NCI-H345 treated with DMSO at 0.1 percent for 48 hours (cell line): Measurements from ENCODE around the gene CNBP.
A peak's percentile ranks its signal among the peaks of the same experiment; 100 is the strongest.
"Not testable (repeated sequence)": the region's sequence is repeated elsewhere in the genome, so short reads cannot be mapped to it uniquely, and the experiment has no call there.

ENCODE experiments used
- DNase-seq: peaks from one replicate; lab custom pipeline; 2025; ENCODE audit not compliant: unreplicated experiment; lab: John Stamatoyannopoulos, UW

Gene CNBP

GRCh38 chr3:129185783-129186182 lies 2.1 kb upstream of the CNBP start:
- DNase-seq = no peak

DNA sequence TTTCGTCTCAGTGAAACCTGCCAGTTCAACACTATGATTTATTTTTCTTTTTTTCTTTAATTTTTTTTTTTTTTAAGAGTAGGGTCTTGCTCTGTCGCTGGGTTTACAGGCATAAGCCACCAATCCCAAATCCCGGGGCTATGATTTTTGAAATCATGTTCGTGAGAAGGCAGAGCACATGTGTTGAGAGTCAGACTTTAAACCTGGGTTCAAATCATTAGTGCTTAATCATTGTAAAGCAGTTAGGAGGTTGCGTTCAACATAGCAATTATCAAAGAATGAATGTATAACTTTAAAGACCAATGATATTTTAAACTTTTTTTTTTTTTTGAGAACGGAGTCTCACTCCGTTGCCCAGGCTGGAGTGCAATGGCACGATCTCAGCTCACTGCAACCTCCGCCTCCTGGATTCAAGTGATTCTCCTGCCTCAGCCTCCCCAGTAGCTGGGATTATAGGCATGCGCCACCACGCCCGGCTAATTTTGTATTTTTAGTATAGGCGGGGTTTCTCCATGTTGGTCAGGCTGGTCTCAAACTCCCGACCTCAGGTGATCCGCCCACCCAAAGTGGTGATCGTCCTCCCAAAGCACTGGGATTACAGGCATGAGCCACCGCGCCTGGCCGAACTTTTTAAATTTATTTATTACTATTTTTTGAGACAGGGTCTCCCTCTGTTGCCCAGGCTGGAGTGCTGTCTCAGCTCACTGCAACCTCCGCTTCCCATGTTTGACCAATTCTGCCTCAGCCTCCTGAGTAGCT lies 1.3 kb upstream of the CNBP start:
- DNase-seq = not testable (repeated sequence)

GRCh38 chr3:129184396-129184657 lies 631 bp upstream of the CNBP start:
- no peak for DNase-seq

- DNase-seq = no peak
Measured at GRCh38 chr3:129182390-129183185, 1.1 kb downstream of the CNBP start.

DNA sequence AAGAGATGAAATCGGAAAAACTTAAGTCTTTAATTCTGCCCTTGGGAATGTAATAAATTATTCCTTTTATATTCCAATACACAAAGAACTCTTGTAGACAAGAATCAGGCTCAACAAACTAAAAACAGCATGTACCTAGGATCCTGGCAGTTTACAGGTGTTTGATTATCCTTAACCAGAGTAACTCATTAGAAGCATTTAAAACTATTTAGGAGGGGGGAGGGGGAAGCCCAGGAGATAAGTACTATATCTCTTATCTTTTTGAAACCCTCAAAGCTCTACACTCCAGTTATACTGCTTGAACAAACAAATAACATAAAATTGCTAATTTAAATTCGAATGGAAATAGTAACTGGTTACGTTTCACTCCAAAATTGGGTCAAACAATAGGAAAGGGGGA lies 1.9 kb downstream of the CNBP start:
- no peak for DNase-seq

DNA sequence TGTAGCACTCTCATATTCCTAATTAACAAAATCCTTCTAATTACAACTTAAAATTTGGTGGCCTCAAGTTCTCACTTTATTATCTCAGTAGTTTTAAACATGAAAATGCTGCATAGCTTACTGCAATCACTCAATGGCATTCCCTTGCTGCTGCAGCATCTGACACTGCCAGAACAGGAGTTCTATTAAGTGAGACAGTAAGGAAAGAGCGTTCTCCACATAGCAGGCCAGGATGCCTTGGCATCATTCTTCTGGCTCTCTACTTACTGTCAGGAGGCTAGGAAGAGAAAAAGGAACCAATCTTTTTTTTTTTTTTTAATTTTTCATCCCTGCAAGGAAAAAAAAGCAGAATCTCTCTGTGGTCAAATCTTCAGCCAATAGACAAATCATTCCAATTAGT lies 3.2 kb downstream of the CNBP start:
- no peak for DNase-seq

GRCh38 chr3:129176051-129176450 lies 7.6 kb downstream of the CNBP start:
- no peak for DNase-seq

DNA sequence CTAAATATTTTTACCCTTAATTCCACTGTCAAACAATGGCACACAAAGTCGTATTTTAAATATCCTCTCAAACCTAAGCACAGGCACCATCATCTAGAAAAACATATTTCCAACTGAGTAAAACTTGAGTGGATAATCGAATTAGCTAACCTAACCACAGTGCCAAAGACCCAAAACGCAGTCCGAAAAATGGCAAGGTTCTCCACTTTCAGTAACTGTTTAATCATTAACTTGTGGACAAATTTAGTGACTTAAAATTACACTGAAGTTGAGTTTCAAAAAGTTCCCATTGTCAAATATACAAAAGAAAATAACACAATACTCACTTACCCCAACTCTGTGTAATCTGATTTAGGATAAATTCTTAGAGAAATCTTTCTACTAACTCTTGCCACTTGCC lies 10.0 kb downstream of the CNBP start:
- DNase-seq = no peak

DNA sequence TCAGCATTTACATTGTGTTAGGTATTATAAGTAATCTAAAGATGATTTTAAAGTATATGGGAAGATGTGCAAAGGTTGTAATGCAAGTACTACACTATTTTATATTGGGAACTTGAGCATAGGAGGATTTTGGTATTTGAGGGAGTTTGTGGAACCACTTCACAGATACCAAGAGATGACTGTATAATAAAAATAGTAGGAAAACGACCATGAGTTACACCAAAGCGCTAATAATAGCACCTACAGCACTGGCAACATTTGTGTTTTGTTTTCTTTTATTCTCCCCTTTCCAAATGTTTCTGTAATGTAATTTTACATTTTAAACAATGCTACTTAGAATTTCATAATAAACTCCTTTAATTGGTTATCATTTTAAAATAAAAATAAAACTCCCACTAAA lies 10.5 kb downstream of the CNBP start:
- no peak for DNase-seq

DNA sequence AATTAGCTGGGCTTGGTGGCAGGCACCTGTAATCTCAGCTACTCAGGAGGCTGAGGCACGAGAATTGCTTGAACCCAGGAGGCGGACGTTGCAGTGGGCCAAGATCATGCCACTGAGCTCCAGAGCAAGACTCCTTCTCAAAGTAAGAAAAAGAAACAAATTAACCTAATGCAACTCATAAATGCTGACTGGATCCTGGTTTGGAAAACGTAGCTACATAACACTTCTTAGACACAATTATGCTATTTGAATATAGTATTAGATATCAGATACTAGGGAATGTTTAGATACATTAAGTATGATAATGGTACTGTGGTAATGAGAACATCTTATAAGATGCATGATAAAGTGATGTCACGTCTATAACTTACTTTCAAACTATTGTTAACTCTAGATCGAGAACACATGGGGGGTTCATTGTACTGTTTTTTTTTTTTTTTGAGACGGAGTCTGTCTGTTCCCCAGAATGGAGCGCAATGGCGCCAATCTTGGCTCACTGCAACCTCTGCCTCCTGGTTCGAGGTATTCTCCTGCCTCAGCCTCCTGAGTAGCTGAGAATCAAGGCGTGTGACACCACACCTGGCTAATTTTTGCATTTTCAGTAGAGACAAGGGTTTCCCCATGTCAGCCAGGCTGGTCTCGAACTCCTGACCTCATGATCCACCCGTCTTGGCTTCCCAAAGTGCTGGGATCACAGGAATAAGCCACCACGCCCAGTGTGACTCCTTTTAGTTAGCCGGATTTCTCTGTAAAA lies 16.9 kb downstream of the CNBP start:
- no peak for DNase-seq

DNA sequence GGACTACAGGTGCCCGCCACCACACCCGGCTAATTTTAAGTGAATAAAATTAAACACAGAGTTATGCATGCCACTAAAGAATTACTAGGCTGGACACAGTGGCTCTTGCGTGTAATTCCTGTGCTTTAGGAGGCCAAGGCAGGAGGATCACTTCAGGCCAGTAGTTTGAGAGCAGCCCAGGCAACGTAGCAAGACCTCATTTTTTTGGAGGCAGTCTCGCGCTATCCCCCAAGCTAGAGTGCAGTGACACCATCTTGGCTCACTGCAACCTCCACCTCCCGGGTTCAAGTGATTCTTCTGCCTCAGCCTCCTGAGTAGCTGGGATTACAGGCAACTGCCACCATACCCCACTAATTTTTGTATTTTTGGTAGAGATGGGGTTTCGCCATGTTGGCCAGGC lies 18.1 kb downstream of the CNBP start:
- DNase-seq = not testable (repeated sequence)

GRCh38 chr3:129164500-129164899 lies 19.2 kb downstream of the CNBP start:
- no peak for DNase-seq

GRCh38 chr3:129162729-129163579 lies 20.7 kb downstream of the CNBP start:
- no peak for DNase-seq

DNA sequence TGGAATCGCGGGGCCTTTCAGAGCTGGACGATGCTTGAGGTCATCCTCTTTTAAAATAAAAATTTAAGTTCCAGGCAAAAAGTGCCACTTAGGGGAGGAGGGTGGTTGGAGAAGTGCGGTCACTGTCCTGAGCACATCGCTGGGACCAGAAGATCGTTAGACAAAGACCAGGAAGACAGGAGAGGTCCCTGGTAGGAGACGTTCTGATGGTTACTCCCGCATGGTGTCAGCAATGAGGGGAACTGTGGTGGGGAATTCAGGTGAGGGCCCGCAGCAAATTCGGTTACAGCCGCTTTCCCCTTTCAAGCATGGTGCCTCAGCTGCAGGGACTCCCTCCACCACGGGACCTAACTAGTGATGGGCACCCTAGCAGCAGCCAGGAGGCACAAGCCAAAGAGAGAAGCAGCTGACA lies 21.8 kb downstream of the CNBP start:
- no peak for DNase-seq

DNA sequence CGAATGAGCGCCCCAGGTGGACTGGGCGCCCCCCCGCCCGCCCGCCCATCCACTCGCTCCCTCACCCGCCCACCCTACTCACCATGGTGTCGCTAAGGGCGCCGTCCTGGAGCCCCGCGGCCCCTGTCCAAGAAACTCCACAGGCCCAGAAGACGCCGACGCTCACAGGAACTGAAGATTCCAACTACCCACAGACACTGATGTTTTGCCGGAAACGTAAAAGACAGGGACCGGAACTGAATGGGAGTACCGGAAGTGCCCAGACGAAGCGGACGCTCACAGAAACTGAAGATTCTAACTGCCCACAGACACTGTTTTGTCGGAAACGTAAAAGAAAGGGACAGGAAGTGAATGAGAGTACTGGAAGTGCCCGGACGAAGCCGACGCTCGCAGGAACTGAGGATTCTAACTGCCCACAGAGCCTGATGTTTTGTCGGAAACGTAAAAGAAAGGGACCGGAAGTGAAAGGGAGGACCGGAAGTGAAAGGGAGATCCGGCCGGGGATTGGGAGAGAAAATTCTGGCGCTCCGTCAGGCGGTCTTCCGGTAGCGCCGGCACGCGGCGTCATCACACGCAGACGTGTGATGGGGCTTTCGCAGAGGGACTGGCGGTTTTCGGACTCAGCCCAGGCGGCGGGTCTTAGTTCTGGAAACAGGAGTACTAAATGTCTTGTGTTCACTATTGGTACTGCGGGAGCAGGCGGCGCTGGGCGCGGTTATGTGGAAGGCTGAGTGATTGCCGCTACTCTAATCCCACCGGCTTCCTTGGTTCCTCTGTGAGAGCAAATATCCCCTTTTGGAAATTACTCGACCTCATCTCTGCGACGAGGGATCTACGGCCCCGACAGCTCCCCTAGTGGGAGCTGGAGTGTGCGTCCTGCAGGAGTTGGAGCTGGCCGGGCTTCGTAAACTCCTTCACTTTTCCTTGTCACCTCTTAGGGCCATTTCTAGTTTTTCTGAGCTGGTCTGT lies 22.5 kb downstream of the CNBP start, which contains the start of gene ISY1:
Gene ISY1 (minus strand): TSS at position 173 of the 969 bp plus-strand sequence. CDS start 88 bp downstream, at position 85.
- DNase-seq = peak; percentile 75

DNA sequence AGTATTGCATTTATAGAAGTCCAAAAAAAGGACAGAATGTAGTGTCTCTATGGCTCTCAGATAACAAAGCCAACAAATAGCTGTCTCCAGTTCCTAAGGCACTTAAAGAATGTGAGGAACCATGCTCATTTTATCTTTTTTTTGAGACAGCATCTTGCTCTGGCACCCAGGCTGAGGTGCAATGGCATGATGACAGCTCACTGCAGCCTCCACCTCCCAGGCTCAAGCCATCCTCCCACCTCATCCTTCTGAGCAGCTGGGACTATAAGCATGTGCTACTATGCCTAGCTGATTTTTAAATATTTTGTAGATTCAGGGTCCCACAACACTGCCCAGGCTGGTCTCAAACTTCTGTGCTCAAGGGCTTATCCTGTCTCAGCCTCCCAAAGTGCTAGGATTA lies 38.9 kb downstream of the CNBP start:
- DNase-seq = no peak

DNA sequence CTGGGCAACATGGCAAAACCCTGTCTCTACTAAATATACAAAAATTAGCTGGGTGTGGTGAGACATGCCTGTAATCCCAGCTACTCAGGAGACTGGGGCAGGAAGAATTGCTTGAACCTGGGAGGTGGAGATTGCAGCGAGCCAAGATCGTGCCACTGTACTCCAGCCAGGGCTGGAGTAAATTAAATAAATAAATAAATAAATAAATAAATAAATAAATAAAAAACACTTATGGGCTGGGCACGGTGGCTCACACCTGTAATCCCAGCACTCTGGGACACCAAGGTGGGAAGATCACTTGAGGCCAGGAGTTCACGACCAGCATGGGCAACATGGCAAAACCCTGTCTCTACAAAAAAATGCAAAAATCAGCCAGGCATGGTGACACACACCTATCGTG lies 42.7 kb downstream of the CNBP start:
- DNase-seq = not testable (repeated sequence)

DNA sequence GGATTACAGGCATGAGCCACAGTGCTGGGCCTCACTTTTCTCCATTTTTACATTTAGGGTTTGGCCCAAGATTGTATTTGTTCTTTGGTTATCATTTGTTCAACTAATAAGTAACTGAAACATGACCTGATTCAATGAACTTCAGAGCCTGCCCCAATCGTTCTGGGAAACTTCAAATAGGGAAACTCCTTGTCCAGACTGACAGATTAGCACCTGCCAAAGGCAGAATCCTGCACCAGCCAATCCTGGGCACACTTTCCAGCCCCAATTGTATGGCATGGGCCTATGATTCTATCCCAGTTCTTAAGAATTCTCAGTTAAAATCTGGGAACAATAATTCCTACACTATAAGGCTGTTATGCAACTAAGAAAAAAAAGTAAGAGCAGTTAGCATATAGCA lies 43.8 kb downstream of the CNBP start:
- DNase-seq = no peak

GRCh38 chr3:129136275-129136674 lies 47.4 kb downstream of the CNBP start:
- DNase-seq = not testable (repeated sequence)
